ACC112 (cell line): ENCODE results near the gene EYA2.

Source experiments
- H2AFZ ChIP-seq: fragments of 200-600 bp; sonication (generic); one replicate; pipeline ENCODE4 v1.6.0; 2017; ENCODE audit warnings: antibody characterized with exemption, low read length; ENCODE audit not compliant: unreplicated experiment
- H3K27ac ChIP-seq: fragments of 200-600 bp; sonication (generic); 2 replicates; pipeline ENCODE4 v1.5.1; 2014; ENCODE audit warnings: low read depth, mild to moderate bottlenecking, antibody characterized with exemption, low read length, moderate library complexity
- H3K27me3 ChIP-seq: fragments of 200-600 bp; sonication (generic); 2 replicates; pipeline ENCODE4 v1.6.1; 2014; ENCODE audit warnings: mild to moderate bottlenecking, antibody characterized with exemption, low read length, moderate library complexity, mixed read lengths; ENCODE audit not compliant: insufficient read depth
- H3K36me3 ChIP-seq: fragments of 200-600 bp; sonication (generic); 2 replicates; pipeline ENCODE4 v1.6.1; 2016; ENCODE audit warnings: mild to moderate bottlenecking, antibody characterized with exemption, low read length, moderate library complexity, mixed read lengths; ENCODE audit not compliant: insufficient read depth
- H3K4me1 ChIP-seq: fragments of 200-600 bp; sonication (generic); one replicate; pipeline ENCODE4 v1.6.1; 2016; ENCODE audit warnings: low read length, mixed read lengths; ENCODE audit not compliant: insufficient read depth, unreplicated experiment, control insufficient read depth
- H3K4me3 ChIP-seq: fragments of 200-600 bp; sonication (generic); 2 replicates; pipeline ENCODE4 v1.5.1; 2014; ENCODE audit warnings: mild to moderate bottlenecking, low read depth, low read length
- H3K79me2 ChIP-seq: fragments of 200-600 bp; sonication (generic); one replicate; pipeline ENCODE4 v1.6.0; 2016; ENCODE audit warnings: low read length; ENCODE audit not compliant: control insufficient read depth, unreplicated experiment, insufficient read depth

Gene EYA2

DNA sequence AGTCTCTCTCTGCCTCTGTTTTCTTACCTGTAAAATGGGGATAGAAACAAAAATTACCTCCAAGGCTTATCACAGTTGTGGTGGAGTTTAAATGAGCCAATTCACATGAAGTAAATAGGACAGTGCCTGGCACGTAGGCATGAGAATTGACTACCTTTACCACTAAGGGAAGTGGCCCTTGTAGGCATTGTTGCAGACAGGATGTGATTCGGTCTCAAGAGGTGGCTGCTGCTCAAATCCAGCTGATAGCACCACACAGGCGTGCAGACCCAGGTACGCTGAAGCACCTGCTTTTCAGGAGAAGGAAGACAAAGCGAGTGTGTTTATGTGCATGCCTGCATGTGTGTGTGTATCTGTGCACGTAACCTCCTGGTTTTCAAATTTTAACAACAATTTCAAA, 108.6 kb downstream of the EYA2 start:
- H3K27me3 ChIP-seq: peaks cover 23% of the 10 kb centered on the region; the same call in 1 of the 2 replicates
- H2AFZ ChIP-seq: no peak overlapping the region
- no peaks in the 10 kb centered on the region for H3K4me1 ChIP-seq

DNA sequence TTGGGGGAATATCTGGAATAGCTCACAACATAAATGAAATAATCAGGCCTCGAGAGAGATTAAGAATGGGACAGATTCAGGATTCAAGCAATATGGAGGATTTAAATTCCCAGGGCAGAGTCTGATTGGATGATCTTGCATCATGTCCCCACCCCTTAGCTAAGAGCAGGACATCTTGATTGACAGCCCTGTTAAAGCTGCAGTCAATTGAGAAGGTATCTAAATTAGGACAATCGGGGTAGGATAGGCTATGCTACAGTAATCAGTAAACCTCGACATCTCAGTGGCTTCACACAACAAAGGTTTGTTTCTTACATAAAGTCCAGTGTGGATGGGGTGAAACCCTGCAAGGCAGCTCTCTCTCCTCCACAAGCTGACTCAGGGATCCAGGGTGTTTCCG, 109.5 kb downstream of the EYA2 start:
- H3K79me2 ChIP-seq: no peaks in the 10 kb centered on the region
- no peaks in the 10 kb centered on the region for H3K36me3 ChIP-seq
- no peak overlapping the region for H3K4me3 ChIP-seq
- peaks cover 21% of the 10 kb centered on the region; the same call in 1 of the 2 replicates for H3K27me3 ChIP-seq
- H3K27ac ChIP-seq: no peak overlapping the region
- H3K4me1 ChIP-seq: no peaks in the 10 kb centered on the region
- H2AFZ ChIP-seq: no peak overlapping the region

More for the DNA sequence above, 108.6 kb downstream of the EYA2 start:
- Histone ChIP-seq H3K36me3 (no peaks in the 10 kb centered on the region), H3K79me2 (no peaks in the 10 kb centered on the region), H3K4me3 (no peak overlapping the region), H3K27ac (no peak overlapping the region)

DNA sequence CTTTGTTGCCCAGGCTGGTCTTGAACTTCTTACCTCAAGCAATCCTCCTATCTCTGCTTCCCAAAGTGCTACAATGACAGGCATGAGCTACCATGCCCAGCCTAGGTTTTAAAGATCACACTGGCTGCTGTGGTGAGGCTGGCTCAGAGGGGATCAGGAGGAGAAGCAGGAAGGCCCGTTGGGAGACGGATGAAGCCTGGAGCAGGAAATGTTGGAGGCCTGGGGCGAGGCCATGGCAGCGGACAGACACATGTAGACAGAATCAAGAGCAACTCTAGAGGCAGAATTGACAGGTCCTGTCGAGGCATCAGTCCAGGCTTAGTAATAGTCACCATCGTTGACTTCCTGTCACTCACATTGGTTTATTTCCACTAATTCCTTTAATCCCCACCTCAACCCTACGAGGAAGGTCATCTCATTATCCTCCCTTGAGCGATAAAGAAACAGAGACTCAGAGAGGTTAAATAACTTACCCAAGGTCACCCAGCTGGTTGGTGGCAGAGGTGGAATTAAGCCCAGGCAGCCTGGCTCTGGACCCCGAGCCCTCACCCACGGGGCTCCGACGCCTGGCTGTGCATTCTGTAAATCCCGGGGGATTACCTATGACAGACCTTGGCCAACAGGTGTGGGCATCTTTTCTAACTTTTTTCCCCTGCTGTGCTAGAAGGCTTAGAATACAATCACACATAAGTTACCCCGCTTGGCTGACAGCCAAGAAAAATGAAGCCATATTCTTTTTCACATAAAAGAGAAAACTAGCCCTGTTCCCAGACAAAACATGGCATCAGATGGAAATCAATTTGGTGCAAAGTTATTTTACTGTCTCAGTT, 113.4 kb downstream of the EYA2 start:
- Histone ChIP-seq H3K27ac (no peak overlapping the region), H3K4me3 (no peak overlapping the region), H3K79me2 (no peaks in the 10 kb centered on the region), H3K4me1 (no peaks in the 10 kb centered on the region), H3K27me3 (peaks cover 8% of the 10 kb centered on the region; the same call in 1 of the 2 replicates), H3K36me3 (no peaks in the 10 kb centered on the region), H2AFZ (no peak overlapping the region)

DNA sequence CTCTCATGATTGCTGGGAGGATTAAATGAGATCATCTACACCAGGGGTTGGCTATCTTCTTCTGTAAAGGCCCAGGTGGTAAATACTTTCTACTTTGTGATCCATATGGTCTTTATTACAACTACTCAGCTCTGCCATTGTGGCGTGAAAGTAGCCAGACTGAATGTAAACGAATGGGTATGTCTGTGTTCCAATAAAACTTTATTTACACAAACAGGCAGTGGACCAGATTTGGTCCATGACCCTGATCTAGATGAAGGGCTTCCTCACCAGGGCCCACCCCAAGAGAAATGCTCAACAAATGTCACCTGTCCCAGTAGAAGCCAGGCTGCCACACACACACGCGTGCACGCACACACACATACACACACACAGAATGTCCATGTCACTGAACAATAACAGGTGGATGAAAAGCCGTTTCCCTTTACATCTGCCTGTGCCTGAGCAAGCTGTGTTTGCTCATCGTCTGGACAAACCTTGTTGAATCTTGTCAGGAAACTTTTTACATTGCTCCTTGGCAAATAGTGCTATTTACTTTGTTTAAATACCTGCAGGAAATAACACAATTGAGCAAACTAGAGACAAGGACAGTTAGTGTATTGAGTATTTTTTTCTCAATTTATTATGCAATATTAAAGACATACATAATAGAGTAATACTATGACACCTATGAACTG, 114.3 kb downstream of the EYA2 start:
- Histone ChIP-seq H3K27ac (no peak overlapping the region), H3K4me3 (no peak overlapping the region), H3K36me3 (no peaks in the 10 kb centered on the region), H3K4me1 (no peaks in the 10 kb centered on the region), H3K79me2 (no peaks in the 10 kb centered on the region), H2AFZ (no peak overlapping the region), H3K27me3 (0 out of 2 replicates have a peak, but pooled peaks cover under 1% of the 10 kb centered on the region)

DNA sequence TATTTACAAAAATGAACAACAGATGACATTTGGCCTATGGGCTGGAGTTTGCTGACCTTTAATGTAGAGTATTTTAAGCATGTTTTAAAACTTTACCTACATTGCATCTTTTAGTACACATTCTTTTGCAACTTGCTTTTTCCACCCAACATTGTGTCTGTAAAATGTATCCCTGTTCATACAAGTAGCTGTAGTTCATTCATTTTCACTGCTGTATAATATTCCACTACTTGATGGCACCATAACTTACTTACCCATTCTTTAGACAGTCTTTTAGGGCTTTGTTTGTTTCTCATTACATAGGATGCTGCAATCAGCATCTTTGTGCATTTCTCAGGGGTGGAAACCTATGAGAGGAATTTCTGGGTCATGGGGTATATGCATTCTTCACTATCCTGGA, 115.1 kb downstream of the EYA2 start:
- Histone ChIP-seq H3K27ac (no peak overlapping the region), H3K4me3 (no peak overlapping the region), H3K4me1 (no peaks in the 10 kb centered on the region), H2AFZ (no peak overlapping the region), H3K27me3 (no peaks in the 10 kb centered on the region), H3K36me3 (no peaks in the 10 kb centered on the region), H3K79me2 (no peaks in the 10 kb centered on the region)

DNA sequence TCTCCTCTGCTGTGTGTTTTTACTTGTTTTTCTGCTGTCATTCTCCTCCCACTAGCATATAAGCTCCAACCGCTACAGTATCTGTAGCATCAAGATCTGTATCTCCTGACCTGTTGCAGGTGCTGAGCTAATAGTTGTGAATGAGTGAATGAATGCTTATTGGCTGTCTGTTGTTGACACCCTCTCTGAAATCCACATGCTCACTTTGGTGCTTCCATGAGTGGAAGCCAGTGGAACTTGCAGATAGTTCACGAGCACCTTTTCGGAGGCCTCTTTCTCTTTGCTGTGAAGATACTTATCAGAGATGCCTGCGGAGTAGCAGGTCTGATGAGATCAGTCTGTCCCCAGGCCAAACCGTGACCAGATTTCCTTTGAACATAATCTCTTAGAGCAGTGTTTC, 117.3 kb downstream of the EYA2 start:
- no peaks in the 10 kb centered on the region for H3K4me1 ChIP-seq
- no peaks in the 10 kb centered on the region for H3K27me3 ChIP-seq
- H3K36me3 ChIP-seq: no peaks in the 10 kb centered on the region
- H2AFZ ChIP-seq: no peak overlapping the region
- H3K4me3 ChIP-seq: no peak overlapping the region
- no peak overlapping the region for H3K27ac ChIP-seq
- H3K79me2 ChIP-seq: no peaks in the 10 kb centered on the region

DNA sequence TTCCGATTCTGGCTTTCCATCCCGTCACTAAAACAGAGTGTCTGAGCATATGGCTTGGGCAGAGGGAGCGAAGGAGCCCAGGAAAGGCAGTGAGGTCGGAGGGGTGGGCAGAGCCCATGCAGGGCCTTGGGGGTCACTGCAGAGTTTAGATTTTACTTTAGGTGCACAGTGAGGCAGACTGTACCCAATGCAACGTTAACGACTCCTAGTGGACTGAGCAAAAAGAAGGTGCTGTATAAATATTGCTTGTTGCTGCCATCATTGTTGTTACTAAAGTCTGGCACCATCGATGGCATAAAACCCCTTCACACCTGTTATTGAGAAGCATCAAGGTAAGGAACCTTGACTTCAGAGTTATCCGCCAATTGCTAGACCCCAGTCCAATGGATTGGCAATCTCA, 119.0 kb downstream of the EYA2 start:
- Histone ChIP-seq H3K27ac (no peak overlapping the region), H3K4me1 (no peaks in the 10 kb centered on the region), H3K4me3 (no peak overlapping the region), H3K36me3 (no peaks in the 10 kb centered on the region), H3K79me2 (no peaks in the 10 kb centered on the region), H3K27me3 (no peaks in the 10 kb centered on the region), H2AFZ (no peak overlapping the region)

DNA sequence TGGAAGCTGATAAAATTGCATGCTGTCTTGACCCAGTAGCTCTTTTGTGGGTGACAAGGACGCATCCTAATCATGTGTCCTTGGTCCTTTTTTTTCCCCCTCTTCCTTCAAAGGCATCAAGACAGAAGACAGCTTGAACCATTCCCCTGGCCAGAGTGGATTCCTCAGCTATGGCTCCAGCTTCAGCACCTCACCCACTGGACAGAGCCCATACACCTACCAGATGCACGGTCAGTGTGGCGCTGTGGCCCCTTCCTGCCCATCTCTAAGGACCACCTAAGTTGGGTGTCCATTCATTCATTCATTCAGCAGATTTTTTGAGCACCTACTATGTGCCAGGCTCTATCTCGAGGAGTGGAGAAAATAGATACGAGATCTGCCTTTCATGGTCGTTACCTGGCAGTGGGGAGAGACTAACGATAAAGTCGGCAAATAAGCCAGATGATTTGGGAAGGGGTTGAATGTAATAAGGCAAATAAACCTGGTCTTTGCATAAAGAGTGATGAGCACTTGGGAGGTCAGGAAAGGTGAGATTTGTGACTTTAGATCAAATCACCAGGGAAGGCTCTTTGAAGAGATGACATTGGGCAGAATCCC, 121.5 kb downstream of the EYA2 start:
- Histone ChIP-seq H2AFZ (no peak overlapping the region), H3K36me3 (no peaks in the 10 kb centered on the region), H3K79me2 (no peaks in the 10 kb centered on the region), H3K4me1 (no peaks in the 10 kb centered on the region), H3K27ac (no peak overlapping the region), H3K27me3 (no peaks in the 10 kb centered on the region), H3K4me3 (no peak overlapping the region)

DNA sequence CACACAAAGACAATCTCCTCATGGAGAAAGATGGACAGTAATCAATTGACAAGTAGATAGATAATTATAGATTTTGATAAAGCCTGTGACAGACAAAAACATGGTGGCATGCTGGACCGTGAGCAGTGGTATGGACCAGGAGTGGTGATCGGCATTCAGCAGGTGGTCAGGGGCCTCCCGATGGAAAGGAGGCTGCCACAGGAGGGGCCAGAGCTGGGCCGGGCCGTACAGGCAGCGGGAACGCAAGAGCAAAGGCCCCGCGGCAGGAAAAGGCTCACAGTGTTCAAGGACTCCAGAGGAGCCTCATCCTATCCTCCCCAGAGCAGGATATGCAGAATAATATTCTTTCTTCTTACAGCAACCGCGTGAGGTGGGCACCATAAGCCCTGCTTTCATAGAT, 123.7 kb downstream of the EYA2 start:
- no peaks in the 10 kb centered on the region for H3K4me1 ChIP-seq
- no peak overlapping the region for H3K4me3 ChIP-seq
- H2AFZ ChIP-seq: no peak overlapping the region
- no peaks in the 10 kb centered on the region for H3K79me2 ChIP-seq
- no peaks in the 10 kb centered on the region for H3K27me3 ChIP-seq
- no peaks in the 10 kb centered on the region for H3K36me3 ChIP-seq
- no peak overlapping the region for H3K27ac ChIP-seq

DNA sequence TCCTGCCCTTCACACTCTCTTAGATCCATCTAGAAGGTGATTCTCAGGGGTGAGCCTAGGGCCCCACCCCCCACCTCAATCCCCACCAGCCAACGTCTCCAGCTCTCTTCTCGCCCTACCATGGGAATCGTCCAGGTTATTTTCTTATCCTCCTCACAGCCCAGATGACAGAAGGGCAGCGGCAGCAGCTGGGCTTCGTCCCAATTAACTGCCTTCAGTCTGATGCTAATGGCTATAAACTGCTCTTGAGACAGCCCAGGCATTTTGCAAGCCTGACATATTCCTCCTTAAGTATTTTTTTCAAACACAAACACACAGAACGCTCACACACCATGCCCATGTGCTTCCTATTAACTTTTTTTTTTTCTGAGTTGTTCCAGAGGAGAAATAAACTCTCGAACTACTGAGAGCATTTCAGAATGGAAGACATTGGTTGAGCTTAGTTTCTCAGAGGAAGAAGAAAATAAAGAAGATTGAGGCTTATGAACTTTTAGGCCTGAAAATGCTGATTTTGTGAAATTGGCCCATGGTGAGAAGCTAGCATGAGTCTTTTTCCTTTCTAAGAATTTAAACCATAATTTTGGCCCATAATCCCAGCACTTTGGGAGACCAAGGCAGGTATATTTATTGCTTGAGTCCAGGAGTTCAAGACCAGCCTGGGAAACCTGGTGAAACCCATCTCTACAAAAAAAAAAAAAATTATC, 124.6 kb downstream of the EYA2 start:
- Histone ChIP-seq H3K27me3 (no peaks in the 10 kb centered on the region; the same call in 1 of the 2 replicates), H3K27ac (no peak overlapping the region), H3K4me1 (no peaks in the 10 kb centered on the region), H2AFZ (no peak overlapping the region), H3K79me2 (no peaks in the 10 kb centered on the region), H3K36me3 (no peaks in the 10 kb centered on the region), H3K4me3 (no peak overlapping the region)
